ENCODE results near the gene OR10X1.

The OR10X1 gene

DNA sequence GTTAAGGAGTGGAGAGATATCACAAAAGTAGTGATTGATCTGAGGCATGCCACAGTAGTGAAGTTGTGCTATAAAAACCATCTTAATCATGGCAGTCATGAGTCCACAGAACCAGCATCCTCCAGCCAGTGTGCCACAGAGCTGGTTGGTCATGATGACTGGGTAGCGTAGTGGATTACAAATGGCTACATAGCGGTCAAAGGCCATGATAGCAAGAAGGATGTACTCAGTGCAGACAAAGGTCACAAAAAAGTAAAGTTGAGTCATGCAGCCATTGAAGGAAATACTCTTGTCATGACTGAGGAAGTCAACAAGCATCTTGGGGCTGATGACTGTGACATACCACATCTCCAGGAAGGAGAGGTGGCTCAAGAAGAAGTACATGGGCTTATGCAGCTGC is 32.2 kb downstream of the OR10X1 start:
- no peak for TF ChIP-seq ZNF274 (IDR thresholded peaks at IDR 0.05; ENCODE audit: low read depth, low read length)
- no peak overlapping the region for H3K4me3 ChIP-seq (ENCODE audit: low read length)

DNA sequence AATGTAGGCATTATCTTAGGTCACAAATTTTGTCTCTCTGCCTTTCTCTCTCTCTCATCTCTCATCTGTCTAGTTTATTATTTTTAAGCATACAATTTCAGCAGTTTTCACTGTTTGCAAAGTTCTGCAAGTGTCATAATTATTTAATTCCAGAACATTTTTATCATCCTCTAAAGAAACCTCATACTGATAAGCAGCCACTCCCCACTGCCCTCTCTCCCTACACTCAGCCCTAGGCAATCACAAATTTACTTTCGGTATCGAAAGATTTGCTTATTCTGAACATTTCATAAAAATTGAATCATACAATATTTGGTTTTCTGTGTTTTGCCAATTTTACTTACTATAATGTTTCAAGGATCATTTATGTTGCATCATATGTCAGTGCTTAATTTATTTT is 42.1 kb downstream of the OR10X1 start:
- no peak overlapping the region for H3K4me3 ChIP-seq (ENCODE audit: low read length)
- no peak for TF ChIP-seq ZNF274 (IDR thresholded peaks at IDR 0.05; ENCODE audit: low read depth, low read length)

DNA sequence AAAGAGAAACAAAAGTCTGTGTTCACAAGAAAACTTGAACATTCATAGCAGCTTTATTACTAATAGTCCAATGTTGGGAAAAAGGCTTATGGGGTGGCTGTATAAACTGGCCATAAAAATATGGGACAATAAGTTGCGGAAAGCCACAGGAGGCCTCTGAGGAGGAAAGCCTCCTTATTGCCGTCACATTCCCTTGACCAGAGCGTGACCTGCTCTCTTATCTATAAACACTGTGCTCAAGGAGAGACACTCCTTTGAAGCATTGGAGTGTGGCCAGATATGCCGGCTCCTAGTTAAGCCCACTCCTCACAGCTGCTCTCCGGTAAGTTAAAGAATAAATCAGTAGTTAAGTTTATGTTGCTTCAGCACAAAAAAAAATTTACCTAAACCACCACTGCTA is 45.2 kb downstream of the OR10X1 start:
- H3K4me3 ChIP-seq (ENCODE audit: low read length), result no peak overlapping the region
- TF ChIP-seq ZNF274 (IDR thresholded peaks at IDR 0.05; ENCODE audit: low read depth, low read length), result no peak

Measured in GM08714 (cell line).